DND-41 (cell line): ENCODE results near the gene KIAA0040.

Source experiments
- EZH2 ChIP-seq: IDR thresholded peaks from 3 replicates; pipeline ENCODE4 v1.6.1; 2012; ENCODE audit warnings: borderline replicate concordance, low read depth, mild to moderate bottlenecking, moderate library complexity, low read length, inconsistent platforms; ENCODE audit not compliant: severe bottlenecking
- TF ChIP-seq, protein P1 (sequence below): IDR thresholded peaks from 2 replicates; pipeline ENCODE4 v1.5.1; 2012; ENCODE audit warnings: borderline replicate concordance, low read length, moderate library complexity, mild to moderate bottlenecking; ENCODE audit not compliant: poor library complexity, severe bottlenecking; ENCODE audit errors: extremely low read depth

DNA sequence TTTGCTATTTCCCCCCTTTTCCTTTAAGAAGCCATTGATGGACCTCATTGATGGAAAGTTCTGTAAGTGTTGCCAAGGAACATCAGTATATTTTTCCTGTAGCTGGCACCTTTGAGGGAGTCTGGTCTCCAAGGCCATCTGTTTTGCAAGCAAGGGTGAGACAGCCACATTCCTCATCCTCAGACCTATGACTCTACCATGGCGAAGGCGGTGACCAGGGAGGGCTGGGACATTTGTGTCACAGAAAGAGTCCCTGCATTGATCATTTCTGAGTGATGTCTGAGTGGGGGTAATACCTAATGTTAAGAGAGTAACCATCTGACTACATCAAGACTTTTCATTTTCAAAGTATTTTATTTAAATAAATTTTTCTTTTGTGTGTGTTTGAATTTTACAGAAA lies 35.4 kb downstream of the KIAA0040 start:
- TF ChIP-seq, protein P1, sequence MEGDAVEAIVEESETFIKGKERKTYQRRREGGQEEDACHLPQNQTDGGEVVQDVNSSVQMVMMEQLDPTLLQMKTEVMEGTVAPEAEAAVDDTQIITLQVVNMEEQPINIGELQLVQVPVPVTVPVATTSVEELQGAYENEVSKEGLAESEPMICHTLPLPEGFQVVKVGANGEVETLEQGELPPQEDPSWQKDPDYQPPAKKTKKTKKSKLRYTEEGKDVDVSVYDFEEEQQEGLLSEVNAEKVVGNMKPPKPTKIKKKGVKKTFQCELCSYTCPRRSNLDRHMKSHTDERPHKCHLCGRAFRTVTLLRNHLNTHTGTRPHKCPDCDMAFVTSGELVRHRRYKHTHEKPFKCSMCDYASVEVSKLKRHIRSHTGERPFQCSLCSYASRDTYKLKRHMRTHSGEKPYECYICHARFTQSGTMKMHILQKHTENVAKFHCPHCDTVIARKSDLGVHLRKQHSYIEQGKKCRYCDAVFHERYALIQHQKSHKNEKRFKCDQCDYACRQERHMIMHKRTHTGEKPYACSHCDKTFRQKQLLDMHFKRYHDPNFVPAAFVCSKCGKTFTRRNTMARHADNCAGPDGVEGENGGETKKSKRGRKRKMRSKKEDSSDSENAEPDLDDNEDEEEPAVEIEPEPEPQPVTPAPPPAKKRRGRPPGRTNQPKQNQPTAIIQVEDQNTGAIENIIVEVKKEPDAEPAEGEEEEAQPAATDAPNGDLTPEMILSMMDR = no peak
- no peak for TF ChIP-seq EZH2
